DOHH2 (cell line): ENCODE data around the gene CXCL12.

Experiments used
- CTCF ChIP-seq: fragments of 200-600 bp; sonication (generic); IDR thresholded peaks from one replicate; pipeline ENCODE4 v1.5.1; 2014; ENCODE audit warnings: antibody characterized with exemption, mild to moderate bottlenecking, low read depth, low read length; ENCODE audit not compliant: poor library complexity, severe bottlenecking
- EZH2phosphoT487 ChIP-seq: fragments of 200-600 bp; sonication (generic); IDR thresholded peaks from 2 replicates; pipeline ENCODE4 v1.6.1; 2017; ENCODE audit warnings: borderline replicate concordance, mild to moderate bottlenecking, antibody characterized with exemption, low read length, moderate library complexity, mixed read lengths

- TF ChIP-seq CTCF: no peak
- no peak for TF ChIP-seq EZH2phosphoT487
These were observed 5.7 kb upstream of the CXCL12 start for GRCh38 chr10:44390585-44391072.
